OCI-LY1 (cell line): Measurements from ENCODE around the gene HM13.

ENCODE experiments used
- H2AFZ ChIP-seq: fragments of 200-600 bp; sonication (generic), shearing (Covaris generic); 2 replicates; pipeline ENCODE4 v1.6.0; 2014; ENCODE audit warnings: antibody characterized with exemption, mild to moderate bottlenecking, low read length
- H3F3A ChIP-seq: fragments of 200-600 bp; sonication (generic), shearing (Covaris generic); 2 replicates; pipeline ENCODE4 v1.6.0; 2014; ENCODE audit warnings: mild to moderate bottlenecking, antibody characterized with exemption, low read length, moderate library complexity; ENCODE audit not compliant: insufficient read depth
- H3K27ac ChIP-seq: fragments of 200-600 bp; sonication (generic); 2 replicates; pipeline ENCODE4 v1.5.1; 2014; ENCODE audit warnings: low read length, mixed run types, mild to moderate bottlenecking, low read depth; ENCODE audit not compliant: poor library complexity, severe bottlenecking
- H3K27me3 ChIP-seq: fragments of 200-600 bp; sonication (generic); 2 replicates; pipeline ENCODE4 v1.6.0; 2014; ENCODE audit warnings: antibody characterized with exemption, mild to moderate bottlenecking, low read length, moderate library complexity; ENCODE audit not compliant: insufficient read depth
- H3K36me3 ChIP-seq: fragments of 200-600 bp; sonication (generic); 2 replicates; pipeline ENCODE4 v1.6.1; 2014; ENCODE audit warnings: mild to moderate bottlenecking, antibody characterized with exemption, low read length, moderate library complexity, mixed read lengths; ENCODE audit not compliant: insufficient read depth
- H3K4me1 ChIP-seq: fragments of 200-600 bp; sonication (generic); 2 replicates; pipeline ENCODE4 v1.5.1; 2014; ENCODE audit warnings: mild to moderate bottlenecking, low read length, moderate library complexity; ENCODE audit not compliant: insufficient read depth, severe bottlenecking
- H3K4me2 ChIP-seq: fragments of 200-600 bp; sonication (generic), shearing (Covaris generic); 2 replicates; pipeline ENCODE4 v1.6.1; 2014; ENCODE audit warnings: low read length
- H3K4me3 ChIP-seq: fragments of 200-600 bp; sonication (generic); 2 replicates; pipeline ENCODE4 v1.5.1; 2014; ENCODE audit warnings: low read length, low read depth, mild to moderate bottlenecking, mixed read lengths; ENCODE audit not compliant: poor library complexity, severe bottlenecking
- H3K79me2 ChIP-seq: fragments of 200-600 bp; shearing (Covaris generic); 2 replicates; pipeline ENCODE4 v1.6.1; 2016; ENCODE audit warnings: mixed run types, low read length, mixed read lengths; ENCODE audit not compliant: insufficient read depth
- H3K9ac ChIP-seq: fragments of 200-600 bp; sonication (generic), shearing (Covaris generic); 2 replicates; pipeline ENCODE4 v1.6.1; 2014; ENCODE audit warnings: mild to moderate bottlenecking, low read length, mixed read lengths
- H3K9me2 ChIP-seq: fragments of 200-600 bp; sonication (generic), shearing (Covaris generic); 2 replicates; pipeline ENCODE4 v1.6.1; 2014; ENCODE audit warnings: low read depth, mild to moderate bottlenecking, low read length, mixed read lengths
- H3K9me3 ChIP-seq: fragments of 200-600 bp; shearing (Covaris generic); 2 replicates; pipeline ENCODE4 v1.6.1; 2014; ENCODE audit warnings: low read length, mixed read lengths
- H4K20me1 ChIP-seq: fragments of 200-600 bp; sonication (generic), shearing (Covaris generic); 2 replicates; pipeline ENCODE4 v1.6.0; 2016; ENCODE audit warnings: mild to moderate bottlenecking, low read length; ENCODE audit not compliant: insufficient read depth
- CTCF ChIP-seq: fragments of 200-600 bp; sonication (generic), shearing (Covaris generic); IDR thresholded peaks from 2 replicates; pipeline ENCODE4 v1.5.1; 2017; ENCODE audit warnings: mild to moderate bottlenecking, antibody characterized with exemption, low read length, moderate library complexity, mixed read lengths
- EZH2 ChIP-seq: fragments of 200-600 bp; sonication (generic), shearing (Covaris generic); IDR thresholded peaks from 2 replicates; pipeline ENCODE4 v1.8.0; 2017; ENCODE audit warnings: borderline replicate concordance, mixed run types, mild to moderate bottlenecking, antibody characterized with exemption, low read length, moderate library complexity, mixed read lengths

HM13 gene

GRCh38 chr20:31475472-31476293, 38.6 kb upstream of the HM13 start:
- Histone ChIP-seq H3K4me3 (no peak overlapping the region), H3K9me2 (no peaks in the 10 kb centered on the region), H4K20me1 (no peaks in the 10 kb centered on the region), H3K9ac (no peak overlapping the region), H3K79me2 (no peaks in the 10 kb centered on the region), H3F3A (no peaks in the 10 kb centered on the region), H3K9me3 (no peaks in the 10 kb centered on the region), H3K36me3 (no peaks in the 10 kb centered on the region), H2AFZ (no peak overlapping the region), H3K4me1 (peaks cover 10% of the 10 kb centered on the region), H3K27ac (no peak overlapping the region), H3K4me2 (no peak overlapping the region), H3K27me3 (no peaks in the 10 kb centered on the region)
- TF ChIP-seq CTCF, result no peak
- TF ChIP-seq EZH2, result no peak

- no peaks in the 10 kb centered on the region for H3K9me3 ChIP-seq
- H3F3A ChIP-seq, result no peaks in the 10 kb centered on the region
- H3K79me2 ChIP-seq, result no peaks in the 10 kb centered on the region
- H2AFZ ChIP-seq, result no peak overlapping the region
- TF ChIP-seq EZH2 (no peak), CTCF (no peak)
- no peaks in the 10 kb centered on the region for H3K36me3 ChIP-seq
- H3K4me1 ChIP-seq, result peaks cover 10% of the 10 kb centered on the region
- H3K4me3 ChIP-seq, result no peak overlapping the region
- H3K9ac ChIP-seq, result no peak overlapping the region
- H3K27me3 ChIP-seq, result no peaks in the 10 kb centered on the region
- no peak overlapping the region for H3K27ac ChIP-seq
- H3K4me2 ChIP-seq, result no peak overlapping the region
- no peaks in the 10 kb centered on the region for H4K20me1 ChIP-seq
- H3K9me2 ChIP-seq, result no peaks in the 10 kb centered on the region
These were observed 38.0 kb upstream of the HM13 start for GRCh38 chr20:31476294-31476585.

- no peak overlapping the region for H3K4me3 ChIP-seq
- no peaks in the 10 kb centered on the region for H3K9me3 ChIP-seq
- no peaks in the 10 kb centered on the region for H3K36me3 ChIP-seq
- H3K9me2 ChIP-seq, result no peaks in the 10 kb centered on the region
- no peak overlapping the region for H2AFZ ChIP-seq
- no peak overlapping the region for H3K27ac ChIP-seq
- no peak overlapping the region for H3K4me2 ChIP-seq
- peaks cover 10% of the 10 kb centered on the region for H3K4me1 ChIP-seq
- no peaks in the 10 kb centered on the region for H3K27me3 ChIP-seq
- H3K9ac ChIP-seq, result no peak overlapping the region
- TF ChIP-seq EZH2 (no peak), CTCF (no peak)
- H4K20me1 ChIP-seq, result no peaks in the 10 kb centered on the region
- H3F3A ChIP-seq, result no peaks in the 10 kb centered on the region
- no peaks in the 10 kb centered on the region for H3K79me2 ChIP-seq
These were observed 37.5 kb upstream of the HM13 start for GRCh38 chr20:31476643-31477215.
